ENCODE results near the gene NRIP1. TPM values are rescaled to one million over a fixed set of nuclear protein-coding genes. Genes with fewer than 3 reads are reported as not detected.

Gene NRIP1
- total and polyA plus RNA-seq, 2 donors (not counting 3 experiments of a cell fraction or from before 2014, with no cell fraction given): 2.8 to 24.0 TPM

DNA sequence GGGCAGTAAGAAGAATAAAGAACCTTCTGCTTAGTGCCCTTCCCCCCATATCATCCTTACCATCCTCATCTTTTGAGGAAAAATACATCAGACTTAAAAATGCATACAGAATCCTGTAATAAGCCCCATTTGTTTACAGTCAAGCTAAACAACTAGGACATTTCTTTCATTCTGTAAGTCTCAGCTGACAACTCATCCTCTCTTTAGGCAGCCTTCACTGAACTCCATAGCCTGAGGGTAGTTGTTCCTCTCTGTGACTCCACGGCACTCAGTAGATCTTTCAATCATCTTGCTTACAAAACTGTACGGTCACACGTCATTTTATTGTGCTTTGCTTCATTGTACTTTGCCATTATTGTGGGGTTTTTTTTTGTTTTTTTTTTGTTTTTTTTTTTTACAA is 82.5 kb downstream of the NRIP1 start:
- intact Hi-C loops (cut with micrococcal nuclease) (loop anchor here (10.0 kb wide), 1 partner anchor 502 kb away; no protein-coding TSS in a partner anchor), dilution Hi-C loops (cut with MboI; ENCODE audit: extremely low pct_ligation_motif_present, low sequenced_read_pairs) (no loop called here)
- FAIRE-seq (no peak), DNase-seq (ENCODE audit: low read depth, low spot score) (no peak)
- CTCF ChIA-PET: interaction anchor here (1.1 to 1.5 kb wide), 3 partner anchors 10 to 13 kb away, joined by 4 to 7 read pairs (median 4); no protein-coding TSS in a partner anchor
- Histone ChIP-seq H3K27me3 (ENCODE audit: control insufficient read depth in 2 of 2, insufficient read depth in 2 of 2, low read length in 2 of 2) (no peaks in the 10 kb centered on the region), H3K79me2 (ENCODE audit: control insufficient read depth, insufficient read depth, low read length) (peaks cover 62% of the 10 kb centered on the region), H3K9me3 (replicated peaks; ENCODE audit: control insufficient read depth, insufficient read depth, low read length) (no peaks in the 10 kb centered on the region), H3K4me1 (ENCODE audit: control insufficient read depth, extremely low read depth, insufficient read depth, low read length) (no peaks in the 10 kb centered on the region), H3K27ac (ENCODE audit: insufficient read depth, low read depth, low read length) (no peak overlapping the region), H4K20me1 (replicated peaks; ENCODE audit: control insufficient read depth, extremely low read depth, insufficient read depth, low read length) (peaks cover 3% of the 10 kb centered on the region), H3K4me2 (ENCODE audit: insufficient read depth, low read length) (no peak overlapping the region), H3K9me1 (replicated peaks; ENCODE audit: control insufficient read depth, extremely low read depth, insufficient read depth, low read length) (no peaks in the 10 kb centered on the region), H2AFZ (ENCODE audit: low read depth, low read length) (no peak overlapping the region), H3K36me3 (ENCODE audit: control insufficient read depth in 2 of 2, extremely low read depth in 1 of 2, insufficient read depth in 2 of 2, low read length in 2 of 2) (no peaks in the 10 kb centered on the region), H3K4me3 (replicated peaks in 1 of 3; ENCODE audit: insufficient read depth in 1 of 3, low read depth in 1 of 3, low read length in 3 of 3) (no peak overlapping the region), H3K9ac (replicated peaks; ENCODE audit: extremely low read depth, insufficient read depth, low read length) (no peak overlapping the region)
- TF ChIP-seq FOS (IDR thresholded peaks at IDR 0.05; ENCODE audit: borderline replicate concordance, insufficient read depth, low read length) (no peak), POLR2AphosphoS5 (IDR thresholded peaks at IDR 0.05; ENCODE audit: insufficient read depth, low read depth, low read length) (no peak), EZH2 (IDR thresholded peaks at IDR 0.05; ENCODE audit: borderline replicate concordance, low read depth, low read length, severe bottlenecking) (no peak), JUN (IDR thresholded peaks at IDR 0.05; ENCODE audit: borderline replicate concordance, insufficient read depth, insufficient read length, low read depth) (no peak), MYC (IDR thresholded peaks at IDR 0.05; ENCODE audit: low read depth, low read length) (no peak), GATA2 (IDR thresholded peaks at IDR 0.05; ENCODE audit: insufficient read depth, insufficient read length, low read depth, low read length) (no peak), POLR2A (IDR thresholded peaks at IDR 0.05; ENCODE audit: low read depth, low read length) (no peak)
- TF ChIP-seq, protein P1, sequence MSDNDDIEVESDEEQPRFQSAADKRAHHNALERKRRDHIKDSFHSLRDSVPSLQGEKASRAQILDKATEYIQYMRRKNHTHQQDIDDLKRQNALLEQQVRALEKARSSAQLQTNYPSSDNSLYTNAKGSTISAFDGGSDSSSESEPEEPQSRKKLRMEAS (IDR thresholded peaks at IDR 0.05; ENCODE audit: insufficient read depth, insufficient read length): no peak
- TF ChIP-seq, protein P2, sequence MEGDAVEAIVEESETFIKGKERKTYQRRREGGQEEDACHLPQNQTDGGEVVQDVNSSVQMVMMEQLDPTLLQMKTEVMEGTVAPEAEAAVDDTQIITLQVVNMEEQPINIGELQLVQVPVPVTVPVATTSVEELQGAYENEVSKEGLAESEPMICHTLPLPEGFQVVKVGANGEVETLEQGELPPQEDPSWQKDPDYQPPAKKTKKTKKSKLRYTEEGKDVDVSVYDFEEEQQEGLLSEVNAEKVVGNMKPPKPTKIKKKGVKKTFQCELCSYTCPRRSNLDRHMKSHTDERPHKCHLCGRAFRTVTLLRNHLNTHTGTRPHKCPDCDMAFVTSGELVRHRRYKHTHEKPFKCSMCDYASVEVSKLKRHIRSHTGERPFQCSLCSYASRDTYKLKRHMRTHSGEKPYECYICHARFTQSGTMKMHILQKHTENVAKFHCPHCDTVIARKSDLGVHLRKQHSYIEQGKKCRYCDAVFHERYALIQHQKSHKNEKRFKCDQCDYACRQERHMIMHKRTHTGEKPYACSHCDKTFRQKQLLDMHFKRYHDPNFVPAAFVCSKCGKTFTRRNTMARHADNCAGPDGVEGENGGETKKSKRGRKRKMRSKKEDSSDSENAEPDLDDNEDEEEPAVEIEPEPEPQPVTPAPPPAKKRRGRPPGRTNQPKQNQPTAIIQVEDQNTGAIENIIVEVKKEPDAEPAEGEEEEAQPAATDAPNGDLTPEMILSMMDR (IDR thresholded peaks at IDR 0.05; ENCODE audit: extremely low read depth in 1 of 2, insufficient read depth in 1 of 2, low read depth in 1 of 2, low read length in 2 of 2): no peak
- BruUV-seq (replicated peaks): no TSS peak
- POLR2A ChIA-PET: no interaction called here

Data from endothelial cell of umbilical vein (primary cell).